Coronary artery (tissue), 2 donors: ENCODE measurements around the gene TST.

Source experiments
- DNase-seq: peaks from one replicate; pipeline ENCODE4 v3.0.0-alpha.2; 2017; ENCODE audit warnings: low spot score
- H3K27ac ChIP-seq, 2 donors: fragments of 200-600 bp; sonication (generic); one replicate each; pipeline ENCODE4 v1.5.1; 2016 to 2019
- H3K4me3 ChIP-seq: fragments of 200-600 bp; sonication (generic); 2 replicates; pipeline ENCODE4 v1.5.1; 2016; ENCODE audit warnings: mild to moderate bottlenecking, moderate library complexity
- CTCF ChIP-seq: fragments of 200-600 bp; sonication (generic); IDR thresholded peaks from one replicate; pipeline ENCODE4 v1.5.1; 2019; ENCODE audit warnings: antibody characterized with exemption

The TST gene

GRCh38 chr22:37047006-37047405 lies 27.8 kb upstream of the TST start:
- TF ChIP-seq CTCF, result no peak
- DNase-seq, result no peak
- no peak overlapping the region for H3K27ac ChIP-seq

GRCh38 chr22:37046589-37046988 lies 27.3 kb upstream of the TST start:
- no peak overlapping the region for H3K4me3 ChIP-seq
- no peak overlapping the region for H3K27ac ChIP-seq
- no peak for TF ChIP-seq CTCF
- DNase-seq, result no peak

More at GRCh38 chr22:37047006-37047405, 27.8 kb upstream of the TST start:
- H3K4me3 ChIP-seq, result no peak overlapping the region

GRCh38 chr22:37045958-37046357 lies 26.7 kb upstream of the TST start:
- Histone ChIP-seq H3K27ac (no peak overlapping the region), H3K4me3 (no peak overlapping the region)
- no peak for DNase-seq
- no peak for TF ChIP-seq CTCF

GRCh38 chr22:37044634-37045625 lies 25.7 kb upstream of the TST start:
- no peak overlapping the region for H3K27ac ChIP-seq
- TF ChIP-seq CTCF, result no peak
- H3K4me3 ChIP-seq, result no peak overlapping the region
- DNase-seq, result no peak

- TF ChIP-seq CTCF, result no peak
- H3K27ac ChIP-seq, result no peak overlapping the region
- H3K4me3 ChIP-seq, result no peak overlapping the region
- no peak for DNase-seq
Observed at GRCh38 chr22:37043828-37044538, 24.7 kb upstream of the TST start.

GRCh38 chr22:37043209-37043827 lies 24.1 kb upstream of the TST start:
- DNase-seq, result no peak
- no peak for TF ChIP-seq CTCF
- Histone ChIP-seq H3K4me3 (no peak overlapping the region), H3K27ac (no peak overlapping the region)
